Measurements from ENCODE around the gene UBE2I. TPM values are rescaled to one million over a fixed set of nuclear protein-coding genes. Genes with fewer than 3 reads are reported as not detected.
"Not testable (repeated sequence)": the region's sequence is repeated elsewhere in the genome, so short reads cannot be mapped to it uniquely, and the experiment has no call there.

UBE2I gene
- polyA plus RNA-seq, 12 donors, result 78.4 to 213 (median 104) TPM; not detected in 1

- no peak for DNase-seq
Observed at GRCh38 chr16:1290860-1291575, 18.4 kb upstream of the UBE2I start.

- no peak for DNase-seq
Observed at GRCh38 chr16:1291576-1291974, 17.9 kb upstream of the UBE2I start.

GRCh38 chr16:1292208-1292607, 17.2 kb upstream of the UBE2I start:
- not testable (repeated sequence) for DNase-seq

- DNase-seq, result not testable (repeated sequence)
Observed at GRCh38 chr16:1292808-1293207, 16.6 kb upstream of the UBE2I start.

GRCh38 chr16:1293921-1294656, 15.3 kb upstream of the UBE2I start:
- DNase-seq, result no peak

- DNase-seq, result no peak
Observed at GRCh38 chr16:1295465-1295864, 14.0 kb upstream of the UBE2I start.

GRCh38 chr16:1296688-1297017, 12.8 kb upstream of the UBE2I start:
- DNase-seq, result not testable (repeated sequence)

GRCh38 chr16:1297018-1297696, 12.3 kb upstream of the UBE2I start:
- no peak for DNase-seq

GRCh38 chr16:1298406-1298805, 11.0 kb upstream of the UBE2I start:
- no peak for DNase-seq

GRCh38 chr16:1299012-1299867, 10.2 kb upstream of the UBE2I start:
- no peak for DNase-seq

- no peak for DNase-seq
Observed at GRCh38 chr16:1299868-1300203, 9.6 kb upstream of the UBE2I start.

GRCh38 chr16:1300664-1301476, 8.6 kb upstream of the UBE2I start:
- DNase-seq, result no peak

- no peak for DNase-seq
Observed at GRCh38 chr16:1301562-1301961, 7.9 kb upstream of the UBE2I start.

- DNase-seq, result no peak
Observed at GRCh38 chr16:1305823-1306222, 3.6 kb upstream of the UBE2I start.

- DNase-seq, result no peak
Observed at GRCh38 chr16:1306334-1306733, 3.1 kb upstream of the UBE2I start.

GRCh38 chr16:1308036-1308976, 1.1 kb upstream of the UBE2I start:
- DNase-seq, result no peak

- no peak for DNase-seq
Observed at GRCh38 chr16:1309888-1310831, 724 bp downstream of the UBE2I start.

GRCh38 chr16:1310832-1311200, 1.4 kb downstream of the UBE2I start:
- no peak for DNase-seq

GRCh38 chr16:1311212-1311737, 1.8 kb downstream of the UBE2I start:
- no peak for DNase-seq
